Activated CD8-positive, alpha-beta T cell treated with anti-CD3 and anti-CD28 coated beads, Interleukin-2, amount 10 ng/mL, durations not matched to agents 7 days and 5 days (primary cell): ENCODE data around the gene C2orf81. TPM values are rescaled to one million over a fixed set of nuclear protein-coding genes. Genes with fewer than 3 reads are reported as not detected.

Source experiments
- ATAC-seq: fragments of 150-1000 bp; cut with Tn5 transposase; one replicate; pipeline ENCODE4 v1.10.0; 2021; ENCODE audit warnings: moderate library complexity
- CTCF ChIA-PET: fragments of 350-600 bp; sonication (Branson Sonifier 250); formaldehyde crosslinking; loops from one replicate; lab custom pipeline; 2021; ENCODE audit warnings: antibody characterized with exemption; lab: Charles Lee
- POLR2A ChIA-PET: fragments of 350-600 bp; sonication (Branson Sonifier 250); formaldehyde crosslinking; loops from one replicate; lab custom pipeline; 2021; ENCODE audit warnings: antibody characterized with exemption; lab: Charles Lee
- DNase-seq: peaks from one replicate; pipeline ENCODE4 v3.0.0-alpha.2; 2020
- H3K27ac Mint-ChIP-seq: one replicate; pipeline ENCODE4 v1.8.0; 2021; ENCODE audit warnings: mild to moderate bottlenecking, mixed read lengths
- H3K27me3 Mint-ChIP-seq: one replicate; pipeline ENCODE4 v1.8.0; 2021; ENCODE audit warnings: low read depth, mixed read lengths
- H3K36me3 Mint-ChIP-seq: one replicate; pipeline ENCODE4 v1.8.0; 2021; ENCODE audit warnings: low read depth, mixed read lengths
- H3K4me1 Mint-ChIP-seq: one replicate; pipeline ENCODE4 v1.8.0; 2021; ENCODE audit warnings: low read depth, mixed read lengths
- H3K4me3 Mint-ChIP-seq: one replicate; pipeline ENCODE4 v1.8.0; 2021; ENCODE audit warnings: mild to moderate bottlenecking, mixed read lengths
- H3K9me3 Mint-ChIP-seq: one replicate; pipeline ENCODE4 v1.8.0; 2022; ENCODE audit warnings: mixed read lengths; ENCODE audit not compliant: insufficient read depth
- total RNA-seq, 2 experiments: library from RNA; stranded (reverse); gene quantifications; one replicate each; pipeline ENCODE4 v1.2.3, GENCODE V29; 2021

Gene C2orf81
- total RNA-seq, 2 experiments from 2014 or later: 1.5 TPM

DNA sequence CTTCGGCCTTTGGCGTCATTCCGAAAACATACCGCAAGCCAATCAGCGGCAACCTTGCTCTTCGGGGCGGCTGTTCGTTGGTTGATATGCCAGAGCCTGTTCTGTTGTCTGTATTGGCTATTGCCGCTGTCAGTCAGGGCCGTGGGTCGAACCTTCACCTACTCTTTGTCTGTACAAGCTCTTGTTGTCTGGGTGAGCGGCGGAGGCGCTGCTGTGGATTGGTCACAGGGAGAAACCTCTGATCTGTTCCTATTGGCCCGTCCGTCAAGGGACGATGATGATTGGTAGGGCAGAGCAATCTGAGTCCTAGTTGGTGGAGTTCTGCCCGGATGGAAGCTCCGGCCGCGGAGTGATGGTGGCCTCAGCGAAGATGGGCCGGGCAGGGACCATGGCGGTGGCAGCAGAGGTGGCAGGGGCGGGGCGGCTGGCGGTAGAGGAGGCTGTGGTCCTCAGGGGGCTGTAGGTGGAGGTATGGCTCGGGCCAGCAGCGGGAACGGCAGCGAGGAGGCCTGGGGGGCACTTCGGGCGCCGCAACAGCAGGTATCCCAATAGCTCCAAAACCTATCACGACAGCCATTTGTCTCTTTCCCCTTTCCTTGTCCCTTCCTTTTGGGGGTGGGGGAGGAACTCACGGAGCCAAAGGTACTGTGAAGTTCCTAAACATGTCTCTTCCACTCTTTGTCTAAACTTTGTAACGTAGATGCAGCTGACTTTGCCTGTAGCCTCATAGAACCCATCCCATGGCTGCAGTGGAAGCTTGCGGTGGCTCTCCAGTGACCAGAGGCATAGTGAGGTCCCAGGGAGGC is 36.9 kb upstream of the C2orf81 start, which contains the start of gene WBP1:
WBP1 (plus strand) TSS at position 307 of the 806 bp plus-strand sequence; CDS start at position 472, 165 bp downstream.
- ATAC-seq (peak; percentile 91), DNase-seq (peak; percentile 100)
- Mint-ChIP-seq H3K36me3 (peaks cover 37% of the 10 kb centered on the region), H3K4me3 (peak within 1 kb of the TSS; percentile 99), H3K4me1 (peaks cover 59% of the 10 kb centered on the region), H3K27me3 (no peaks in the 10 kb centered on the region), H3K9me3 (no peaks in the 10 kb centered on the region), H3K27ac (peak within 1 kb of the TSS; percentile 98)
- CTCF ChIA-PET: interaction anchor here (0.8 to 3.1 kb wide), 16 partner anchors 8 to 280 kb away, joined by 3 to 29 read pairs (median 4); partner anchors contain the start of genes AUP1, C2orf81, CCDC142 and HTRA2
- POLR2A ChIA-PET: interaction anchor here (0.5 to 3.1 kb wide), 14 partner anchors 8 to 418 kb away, joined by 3 to 33 read pairs (median 3); partner anchors contain the start of genes AUP1, CCDC142, HTRA2 and MRPL53

DNA sequence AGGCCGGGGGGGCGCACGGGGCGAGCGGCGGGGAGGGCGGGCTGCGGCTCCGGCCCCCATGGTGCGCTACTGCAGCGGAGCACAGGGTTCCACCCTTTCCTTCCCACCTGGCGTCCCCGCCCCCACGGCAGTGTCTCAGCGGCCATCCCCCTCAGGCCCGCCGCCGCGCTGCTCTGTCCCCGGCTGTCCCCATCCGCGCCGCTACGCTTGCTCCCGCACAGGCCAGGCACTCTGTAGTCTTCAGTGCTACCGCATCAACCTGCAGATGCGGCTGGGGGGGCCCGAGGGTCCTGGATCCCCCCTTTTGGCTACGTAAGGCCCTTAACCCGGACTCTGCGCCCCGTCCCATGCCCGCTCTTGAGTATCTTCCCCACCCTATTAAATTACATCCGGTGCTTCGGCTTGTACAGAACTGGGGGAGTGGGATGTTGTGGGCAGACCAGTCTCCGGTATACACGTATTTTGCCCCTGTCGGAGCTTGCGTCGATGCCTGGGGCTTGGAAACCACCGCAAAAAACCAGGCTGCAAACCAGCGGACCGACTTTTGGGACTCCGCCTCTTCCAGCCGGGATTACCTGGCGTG is 36.2 kb upstream of the C2orf81 start:
- CTCF ChIA-PET: interaction anchor here (1.0 to 3.9 kb wide), 12 partner anchors 15 to 279 kb away, joined by 3 to 29 read pairs (median 8); partner anchors contain the start of genes AUP1, C2orf81, CCDC142 and HTRA2
- H3K4me1 Mint-ChIP-seq: peaks cover 59% of the 10 kb centered on the region
- DNase-seq: peak; percentile 89
- POLR2A ChIA-PET: interaction anchor here (0.7 to 3.1 kb wide), 13 partner anchors 10 to 279 kb away, joined by 3 to 33 read pairs (median 5); partner anchors contain the start of genes AUP1, CCDC142, HTRA2 and MOB1A
- H3K27ac Mint-ChIP-seq: peak overlapping the region; percentile 98
- ATAC-seq: peak; percentile 48
- peak overlapping the region; percentile 99 for H3K4me3 Mint-ChIP-seq
- no peaks in the 10 kb centered on the region for H3K9me3 Mint-ChIP-seq
- no peaks in the 10 kb centered on the region for H3K27me3 Mint-ChIP-seq
- peaks cover 31% of the 10 kb centered on the region for H3K36me3 Mint-ChIP-seq

DNA sequence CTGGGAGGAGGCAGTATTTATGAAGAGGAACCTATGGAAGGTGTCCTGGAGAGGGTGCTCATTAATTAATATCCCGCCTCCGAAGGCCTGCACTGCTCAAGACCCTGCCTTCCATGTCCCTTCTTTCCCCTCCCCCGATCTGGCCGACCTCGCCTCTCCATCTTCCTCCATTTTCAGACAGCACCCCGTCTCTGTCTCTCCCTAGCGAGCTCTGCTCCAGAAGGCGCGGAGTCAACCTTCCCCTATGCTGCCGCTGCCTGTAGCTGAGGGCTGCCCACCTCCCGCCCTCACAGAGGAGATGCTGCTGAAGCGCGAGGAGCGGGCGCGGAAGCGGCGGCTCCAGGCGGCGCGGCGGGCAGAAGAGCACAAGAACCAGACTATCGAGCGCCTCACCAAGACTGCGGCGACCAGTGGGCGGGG is 35.7 kb upstream of the C2orf81 start:
- Mint-ChIP-seq H3K27me3 (no peaks in the 10 kb centered on the region), H3K4me1 (peaks cover 64% of the 10 kb centered on the region), H3K27ac (peak overlapping the region; percentile 98), H3K4me3 (peak overlapping the region; percentile 99), H3K9me3 (no peaks in the 10 kb centered on the region), H3K36me3 (peaks cover 29% of the 10 kb centered on the region)
- CTCF ChIA-PET: interaction anchor here (0.7 to 3.9 kb wide), 13 partner anchors 16 to 1228 kb away, joined by 3 to 29 read pairs (median 4); partner anchors contain the start of genes AUP1, C2orf81, CCDC142 and HTRA2
- no peak for ATAC-seq
- POLR2A ChIA-PET: interaction anchor here (0.8 to 3.1 kb wide), 8 partner anchors 9 to 279 kb away, joined by 3 to 33 read pairs (median 5); partner anchors contain the start of genes AUP1, CCDC142, HTRA2 and MOB1A
- DNase-seq: no peak

- peak; percentile 43 for ATAC-seq
- Mint-ChIP-seq H3K4me3 (peak within 1 kb of the TSS; percentile 99), H3K4me1 (peaks cover 57% of the 10 kb centered on the region)
Observed at GRCh38 chr2:74454654-74455511, 33.5 kb upstream of the C2orf81 start, which contains the start of gene INO80B. Gene INO80B, plus strand, starts transcription at chr2:74455087. Its CDS starts 30 bp downstream, at chr2:74455117.

DNA sequence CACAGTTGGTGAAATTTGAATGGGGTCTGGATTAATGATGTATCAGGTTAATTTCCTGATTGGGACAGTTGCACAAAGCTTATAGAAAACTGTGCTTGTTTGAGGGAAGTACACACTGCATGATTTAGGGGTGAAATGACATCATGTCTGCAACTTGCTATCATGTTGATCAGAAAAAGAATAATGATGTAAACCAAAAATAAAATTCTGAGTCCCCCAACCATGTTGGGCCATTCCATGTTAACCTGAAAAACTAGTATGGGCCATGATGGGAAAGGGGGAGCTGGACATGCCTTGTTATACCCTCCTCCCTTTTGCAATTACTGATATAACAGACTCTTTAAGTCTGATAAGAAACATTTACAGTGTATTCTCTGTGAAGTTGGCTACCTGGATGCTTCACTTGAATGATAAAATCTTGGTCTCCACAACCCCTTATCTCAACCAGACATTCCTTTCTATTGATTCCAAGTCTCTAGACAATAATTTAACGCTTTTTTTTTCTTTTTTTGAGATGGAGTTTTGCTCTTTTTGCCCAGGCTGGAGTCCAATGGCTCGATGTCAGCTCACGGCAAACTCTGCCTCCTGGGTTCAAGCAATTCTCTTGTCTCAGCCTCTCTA is 29.3 kb upstream of the C2orf81 start:
- POLR2A ChIA-PET: interaction anchor here (1.2 kb wide), 1 partner anchor 8 kb away, joined by 3 read pairs; the partner anchor contains the start of gene WBP1

More at GRCh38 chr2:74454654-74455511, 33.5 kb upstream of the C2orf81 start, which contains the start of gene INO80B:
- ChIA-PET CTCF (interaction anchor here (0.8 to 3.9 kb wide), 10 partner anchors 10 to 718 kb away, joined by 3 to 25 read pairs (median 5); partner anchors contain the start of genes AUP1, C2orf81, CCDC142 and HTRA2), POLR2A (interaction anchor here (0.5 to 3.8 kb wide), 12 partner anchors 13 to 718 kb away, joined by 3 to 20 read pairs (median 4); partner anchors contain the start of genes AUP1, C2orf81, CCDC142 and HTRA2)
- DNase-seq: peak; percentile 97
- Mint-ChIP-seq H3K27ac (peak within 1 kb of the TSS; percentile 86), H3K27me3 (no peaks in the 10 kb centered on the region), H3K36me3 (peaks cover 20% of the 10 kb centered on the region), H3K9me3 (no peaks in the 10 kb centered on the region)

GRCh38 chr2:74448771-74449170 is 27.4 kb upstream of the C2orf81 start:
- H3K4me3 Mint-ChIP-seq: no peak overlapping the region
- ChIA-PET CTCF (interaction anchor here (1.2 kb wide), 1 partner anchor 96 kb away, joined by 3 read pairs; no protein-coding TSS in a partner anchor), POLR2A (interaction anchor here (0.8 kb wide), 1 partner anchor 10 kb away, joined by 3 read pairs; the partner anchor contains the start of gene WBP1)
- H3K9me3 Mint-ChIP-seq: no peaks in the 10 kb centered on the region
- ATAC-seq: no peak
- H3K27me3 Mint-ChIP-seq: peaks cover 16% of the 10 kb centered on the region
- peaks cover 15% of the 10 kb centered on the region for H3K4me1 Mint-ChIP-seq
- H3K27ac Mint-ChIP-seq: no peak overlapping the region
- no peak for DNase-seq
- no peaks in the 10 kb centered on the region for H3K36me3 Mint-ChIP-seq

More for the DNA sequence above, 29.3 kb upstream of the C2orf81 start:
- CTCF ChIA-PET: no interaction called here
- Mint-ChIP-seq H3K27ac (no peak overlapping the region), H3K4me1 (peaks cover 30% of the 10 kb centered on the region), H3K4me3 (no peak overlapping the region), H3K27me3 (peaks cover 2% of the 10 kb centered on the region), H3K9me3 (no peaks in the 10 kb centered on the region), H3K36me3 (peaks cover 7% of the 10 kb centered on the region)
- DNase-seq (no peak), ATAC-seq (no peak)

- no peak overlapping the region for H3K27ac Mint-ChIP-seq
- H3K4me3 Mint-ChIP-seq: no peak overlapping the region
- ChIA-PET CTCF (interaction anchor here (0.6 kb wide), 1 partner anchor 619 kb away, joined by 3 read pairs; the partner anchor contains the start of gene STAMBP), POLR2A (interaction anchor here (1.0 kb wide), 1 partner anchor 26 kb away, joined by 3 read pairs; the partner anchor contains the start of gene C2orf81)
- ATAC-seq (no peak), DNase-seq (no peak)
- H3K9me3 Mint-ChIP-seq: no peaks in the 10 kb centered on the region
- peaks cover 3% of the 10 kb centered on the region for H3K4me1 Mint-ChIP-seq
- no peaks in the 10 kb centered on the region for H3K36me3 Mint-ChIP-seq
- peaks cover 17% of the 10 kb centered on the region for H3K27me3 Mint-ChIP-seq
Observed at GRCh38 chr2:74447230-74447999, 26.0 kb upstream of the C2orf81 start.

GRCh38 chr2:74444498-74445318 is 23.3 kb upstream of the C2orf81 start:
- Mint-ChIP-seq H3K9me3 (no peaks in the 10 kb centered on the region), H3K36me3 (no peaks in the 10 kb centered on the region), H3K27me3 (peaks cover 29% of the 10 kb centered on the region), H3K4me1 (peaks cover 11% of the 10 kb centered on the region), H3K4me3 (no peak overlapping the region), H3K27ac (no peak overlapping the region)
- no peak for ATAC-seq
- ChIA-PET CTCF (interaction anchor here (0.6 to 1.4 kb wide), 4 partner anchors 10 to 53 kb away, joined by 3 read pairs; partner anchors contain the start of gene INO80B), POLR2A (interaction anchor here (1.0 kb wide), 1 partner anchor 15 kb away, joined by 3 read pairs; no protein-coding TSS in a partner anchor)
- no peak for DNase-seq
